ENCODE data around the gene SPRR2F. TPM values are rescaled to one million over a fixed set of nuclear protein-coding genes. Genes with fewer than 3 reads are reported as not detected.

The SPRR2F gene
- total and polyA plus RNA-seq, 2 experiments from 2014 or later: 0.44 TPM; not detected in 1

DNA sequence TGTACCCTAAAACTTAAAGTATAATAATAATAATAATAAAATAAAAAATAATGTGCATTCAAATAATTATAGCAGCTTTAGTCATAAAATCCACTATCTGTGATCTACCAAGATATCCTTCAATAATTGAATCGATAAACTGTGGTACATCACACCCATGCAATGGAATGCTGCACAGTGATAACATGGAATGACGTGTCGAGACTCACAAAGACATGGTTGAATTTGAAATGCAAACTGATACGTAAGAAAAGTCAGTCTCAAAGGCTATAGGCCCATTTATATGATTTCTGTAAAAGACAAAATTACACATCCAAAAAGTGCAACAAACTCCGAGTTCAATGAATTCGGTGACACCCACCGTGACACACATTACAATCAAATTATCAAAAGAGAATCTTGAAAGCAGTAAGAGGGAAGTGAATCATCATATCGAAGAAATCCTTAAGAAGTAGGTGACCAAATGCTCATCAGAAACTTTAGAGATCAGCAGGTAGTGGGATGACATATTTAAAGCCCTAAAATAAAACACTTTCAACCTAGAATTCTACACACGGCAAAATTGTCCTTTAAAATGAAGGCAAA, 13.8 kb downstream of the SPRR2F start:
- no peaks in the 10 kb centered on the region for H3F3A ChIP-seq (replicated peaks; ENCODE audit: low read depth)
- H3K79me2 ChIP-seq (replicated peaks; ENCODE audit: insufficient read depth): no peaks in the 10 kb centered on the region
- no peaks in the 10 kb centered on the region for H3K4me1 ChIP-seq (ENCODE audit: insufficient read depth)
- no peaks in the 10 kb centered on the region for H3K36me3 Mint-ChIP-seq (ENCODE audit: low read depth)
- H3K4me3 ChIP-seq: no peak overlapping the region
- H3K27ac Mint-ChIP-seq: no peak overlapping the region
- ATAC-seq (no peak), DNase-seq (ENCODE audit: low spot score) (no peak)
- no peaks in the 10 kb centered on the region for H3K27me3 ChIP-seq (ENCODE audit: insufficient read depth)
- no peaks in the 10 kb centered on the region for H3K9me2 ChIP-seq (ENCODE audit: insufficient read depth)
- H3K27ac ChIP-seq (ENCODE audit: low read depth): no peak overlapping the region
- H4K20me1 ChIP-seq (replicated peaks; ENCODE audit: insufficient read depth): no peaks in the 10 kb centered on the region
- H3K36me3 ChIP-seq (ENCODE audit: insufficient read depth): no peaks in the 10 kb centered on the region
- TF ChIP-seq EZH2phosphoT487 (IDR thresholded peaks at IDR 0.05; ENCODE audit: unreplicated experiment) (no peak), STAT1 (IDR thresholded peaks at IDR 0.05; ENCODE audit: unreplicated experiment) (no peak), NANOG (IDR thresholded peaks at IDR 0.05; ENCODE audit: borderline replicate concordance) (no peak), JUNB (IDR thresholded peaks at IDR 0.05; ENCODE audit: unreplicated experiment) (no peak), ZNF331 (CRISPR knock-in tag; IDR thresholded peaks at IDR 0.05; ENCODE audit: low read depth) (no peak), CREB1 (CRISPR knock-in tag; IDR thresholded peaks at IDR 0.05; ENCODE audit: low read depth) (no peak), ZNF114 (CRISPR knock-in tag; IDR thresholded peaks at IDR 0.05) (no peak), CTCF (conservative IDR thresholded peaks at IDR 0.05; ENCODE audit: low read depth in 2 of 2) (no peak), EZH2 (IDR thresholded peaks at IDR 0.05; ENCODE audit: low read depth, unreplicated experiment) (no peak), POLR2AphosphoS5 (IDR thresholded peaks at IDR 0.05; ENCODE audit: low read depth) (no peak)
- TF ChIP-seq, protein P1, sequence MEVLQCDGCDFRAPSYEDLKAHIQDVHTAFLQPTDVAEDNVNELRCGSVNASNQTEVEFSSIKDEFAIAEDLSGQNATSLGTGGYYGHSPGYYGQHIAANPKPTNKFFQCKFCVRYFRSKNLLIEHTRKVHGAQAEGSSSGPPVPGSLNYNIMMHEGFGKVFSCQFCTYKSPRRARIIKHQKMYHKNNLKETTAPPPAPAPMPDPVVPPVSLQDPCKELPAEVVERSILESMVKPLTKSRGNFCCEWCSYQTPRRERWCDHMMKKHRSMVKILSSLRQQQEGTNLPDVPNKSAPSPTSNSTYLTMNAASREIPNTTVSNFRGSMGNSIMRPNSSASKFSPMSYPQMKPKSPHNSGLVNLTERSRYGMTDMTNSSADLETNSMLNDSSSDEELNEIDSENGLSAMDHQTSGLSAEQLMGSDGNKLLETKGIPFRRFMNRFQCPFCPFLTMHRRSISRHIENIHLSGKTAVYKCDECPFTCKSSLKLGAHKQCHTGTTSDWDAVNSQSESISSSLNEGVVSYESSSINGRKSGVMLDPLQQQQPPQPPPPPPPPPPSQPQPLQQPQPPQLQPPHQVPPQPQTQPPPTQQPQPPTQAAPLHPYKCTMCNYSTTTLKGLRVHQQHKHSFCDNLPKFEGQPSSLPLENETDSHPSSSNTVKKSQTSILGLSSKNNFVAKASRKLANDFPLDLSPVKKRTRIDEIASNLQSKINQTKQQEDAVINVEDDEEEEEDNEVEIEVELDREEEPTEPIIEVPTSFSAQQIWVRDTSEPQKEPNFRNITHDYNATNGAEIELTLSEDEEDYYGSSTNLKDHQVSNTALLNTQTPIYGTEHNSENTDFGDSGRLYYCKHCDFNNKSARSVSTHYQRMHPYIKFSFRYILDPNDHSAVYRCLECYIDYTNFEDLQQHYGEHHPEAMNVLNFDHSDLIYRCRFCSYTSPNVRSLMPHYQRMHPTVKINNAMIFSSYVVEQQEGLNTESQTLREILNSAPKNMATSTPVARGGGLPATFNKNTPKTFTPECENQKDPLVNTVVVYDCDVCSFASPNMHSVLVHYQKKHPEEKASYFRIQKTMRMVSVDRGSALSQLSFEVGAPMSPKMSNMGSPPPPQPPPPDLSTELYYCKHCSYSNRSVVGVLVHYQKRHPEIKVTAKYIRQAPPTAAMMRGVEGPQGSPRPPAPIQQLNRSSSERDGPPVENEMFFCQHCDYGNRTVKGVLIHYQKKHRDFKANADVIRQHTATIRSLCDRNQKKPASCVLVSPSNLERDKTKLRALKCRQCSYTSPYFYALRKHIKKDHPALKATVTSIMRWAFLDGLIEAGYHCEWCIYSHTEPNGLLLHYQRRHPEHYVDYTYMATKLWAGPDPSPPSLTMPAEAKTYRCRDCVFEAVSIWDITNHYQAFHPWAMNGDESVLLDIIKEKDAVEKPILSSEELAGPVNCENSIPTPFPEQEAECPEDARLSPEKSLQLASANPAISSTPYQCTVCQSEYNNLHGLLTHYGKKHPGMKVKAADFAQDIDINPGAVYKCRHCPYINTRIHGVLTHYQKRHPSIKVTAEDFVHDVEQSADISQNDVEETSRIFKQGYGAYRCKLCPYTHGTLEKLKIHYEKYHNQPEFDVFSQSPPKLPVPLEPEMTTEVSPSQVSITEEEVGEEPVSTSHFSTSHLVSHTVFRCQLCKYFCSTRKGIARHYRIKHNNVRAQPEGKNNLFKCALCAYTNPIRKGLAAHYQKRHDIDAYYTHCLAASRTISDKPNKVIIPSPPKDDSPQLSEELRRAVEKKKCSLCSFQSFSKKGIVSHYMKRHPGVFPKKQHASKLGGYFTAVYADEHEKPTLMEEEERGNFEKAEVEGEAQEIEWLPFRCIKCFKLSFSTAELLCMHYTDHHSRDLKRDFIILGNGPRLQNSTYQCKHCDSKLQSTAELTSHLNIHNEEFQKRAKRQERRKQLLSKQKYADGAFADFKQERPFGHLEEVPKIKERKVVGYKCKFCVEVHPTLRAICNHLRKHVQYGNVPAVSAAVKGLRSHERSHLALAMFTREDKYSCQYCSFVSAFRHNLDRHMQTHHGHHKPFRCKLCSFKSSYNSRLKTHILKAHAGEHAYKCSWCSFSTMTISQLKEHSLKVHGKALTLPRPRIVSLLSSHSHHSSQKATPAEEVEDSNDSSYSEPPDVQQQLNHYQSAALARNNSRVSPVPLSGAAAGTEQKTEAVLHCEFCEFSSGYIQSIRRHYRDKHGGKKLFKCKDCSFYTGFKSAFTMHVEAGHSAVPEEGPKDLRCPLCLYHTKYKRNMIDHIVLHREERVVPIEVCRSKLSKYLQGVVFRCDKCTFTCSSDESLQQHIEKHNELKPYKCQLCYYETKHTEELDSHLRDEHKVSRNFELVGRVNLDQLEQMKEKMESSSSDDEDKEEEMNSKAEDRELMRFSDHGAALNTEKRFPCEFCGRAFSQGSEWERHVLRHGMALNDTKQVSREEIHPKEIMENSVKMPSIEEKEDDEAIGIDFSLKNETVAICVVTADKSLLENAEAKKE (CRISPR knock-in tag; IDR thresholded peaks at IDR 0.05): no peak
- TF ChIP-seq, protein P2, sequence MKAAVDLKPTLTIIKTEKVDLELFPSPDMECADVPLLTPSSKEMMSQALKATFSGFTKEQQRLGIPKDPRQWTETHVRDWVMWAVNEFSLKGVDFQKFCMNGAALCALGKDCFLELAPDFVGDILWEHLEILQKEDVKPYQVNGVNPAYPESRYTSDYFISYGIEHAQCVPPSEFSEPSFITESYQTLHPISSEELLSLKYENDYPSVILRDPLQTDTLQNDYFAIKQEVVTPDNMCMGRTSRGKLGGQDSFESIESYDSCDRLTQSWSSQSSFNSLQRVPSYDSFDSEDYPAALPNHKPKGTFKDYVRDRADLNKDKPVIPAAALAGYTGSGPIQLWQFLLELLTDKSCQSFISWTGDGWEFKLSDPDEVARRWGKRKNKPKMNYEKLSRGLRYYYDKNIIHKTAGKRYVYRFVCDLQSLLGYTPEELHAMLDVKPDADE (IDR thresholded peaks at IDR 0.05): no peak
- TF ChIP-seq, protein P3, sequence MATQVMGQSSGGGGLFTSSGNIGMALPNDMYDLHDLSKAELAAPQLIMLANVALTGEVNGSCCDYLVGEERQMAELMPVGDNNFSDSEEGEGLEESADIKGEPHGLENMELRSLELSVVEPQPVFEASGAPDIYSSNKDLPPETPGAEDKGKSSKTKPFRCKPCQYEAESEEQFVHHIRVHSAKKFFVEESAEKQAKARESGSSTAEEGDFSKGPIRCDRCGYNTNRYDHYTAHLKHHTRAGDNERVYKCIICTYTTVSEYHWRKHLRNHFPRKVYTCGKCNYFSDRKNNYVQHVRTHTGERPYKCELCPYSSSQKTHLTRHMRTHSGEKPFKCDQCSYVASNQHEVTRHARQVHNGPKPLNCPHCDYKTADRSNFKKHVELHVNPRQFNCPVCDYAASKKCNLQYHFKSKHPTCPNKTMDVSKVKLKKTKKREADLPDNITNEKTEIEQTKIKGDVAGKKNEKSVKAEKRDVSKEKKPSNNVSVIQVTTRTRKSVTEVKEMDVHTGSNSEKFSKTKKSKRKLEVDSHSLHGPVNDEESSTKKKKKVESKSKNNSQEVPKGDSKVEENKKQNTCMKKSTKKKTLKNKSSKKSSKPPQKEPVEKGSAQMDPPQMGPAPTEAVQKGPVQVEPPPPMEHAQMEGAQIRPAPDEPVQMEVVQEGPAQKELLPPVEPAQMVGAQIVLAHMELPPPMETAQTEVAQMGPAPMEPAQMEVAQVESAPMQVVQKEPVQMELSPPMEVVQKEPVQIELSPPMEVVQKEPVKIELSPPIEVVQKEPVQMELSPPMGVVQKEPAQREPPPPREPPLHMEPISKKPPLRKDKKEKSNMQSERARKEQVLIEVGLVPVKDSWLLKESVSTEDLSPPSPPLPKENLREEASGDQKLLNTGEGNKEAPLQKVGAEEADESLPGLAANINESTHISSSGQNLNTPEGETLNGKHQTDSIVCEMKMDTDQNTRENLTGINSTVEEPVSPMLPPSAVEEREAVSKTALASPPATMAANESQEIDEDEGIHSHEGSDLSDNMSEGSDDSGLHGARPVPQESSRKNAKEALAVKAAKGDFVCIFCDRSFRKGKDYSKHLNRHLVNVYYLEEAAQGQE (IDR thresholded peaks at IDR 0.05; ENCODE audit: unreplicated experiment): no peak
- H2AFZ ChIP-seq: no peak overlapping the region
- no peaks in the 10 kb centered on the region; the same call in 2 of the 3 replicates for H3K9me3 Mint-ChIP-seq
- H3K4me3 Mint-ChIP-seq: no peak overlapping the region
- H3K4me1 Mint-ChIP-seq: no peaks in the 10 kb centered on the region; the same call in 2 of the 3 replicates
- H3K27me3 Mint-ChIP-seq (ENCODE audit: insufficient read depth, low read depth, poor library complexity): peaks cover 4% of the 10 kb centered on the region
- no peak overlapping the region for H3K4me2 ChIP-seq

Measured in GM23338 (cell line).